Pancreas (tissue), 10 donors: ENCODE measurements around the gene SLC18A3. TPM values are rescaled to one million over a fixed set of nuclear protein-coding genes. Genes with fewer than 3 reads are reported as not detected.
A peak's percentile ranks its signal among the peaks of the same experiment; 100 is the strongest.

Source experiments
- ATAC-seq, 4 donors: fragments of 200-7000 bp; cut with Tn5 transposase; one replicate each; pipeline versions ENCODE4 v1.8.0 to v1.9.1; 2020; ENCODE audit warnings: mild to moderate bottlenecking in 4 of 4, moderate library complexity in 4 of 4
- DNase-seq, 6 donors: peaks; one replicate each; pipeline ENCODE4 v3.0.0-alpha.2; 2020
- FAIRE-seq: peaks from 2 replicates; lab custom pipeline; 2012; peaks lifted over from hg19 to GRCh38; lab: Jason Lieb, UNC
- H3K27ac ChIP-seq, 4 donors: fragments of 200-600 bp; sonication (generic); 1 replicate in 3 of 4; 2 replicates in 1 of 4; pipeline versions ENCODE4 v1.5.0 to v1.8.0; 2020
- H3K27me3 ChIP-seq, 4 donors: fragments of 200-600 bp; one replicate each; pipeline ENCODE4 v1.8.0; 2021
- H3K36me3 ChIP-seq, 3 donors: fragments of 200-600 bp; sonication (generic) in 1 of 3; one replicate each; pipeline versions ENCODE4 v1.5.0 to v1.8.0; 2020 to 2021
- H3K4me1 ChIP-seq, 3 donors: fragments of 200-600 bp; one replicate each; pipeline ENCODE4 v1.8.0; 2021
- H3K4me3 ChIP-seq, 4 donors: fragments of 200-600 bp; sonication (generic) in 2 of 4; one replicate each; pipeline versions ENCODE4 v1.5.0 to v1.8.0; 2020 to 2021
- H3K9me3 ChIP-seq, 4 donors: fragments of 200-600 bp; one replicate each; pipeline ENCODE4 v1.8.0; 2021
- WGBS, 2 donors: extraction: QIAGEN DNeasy Blood & Tissue Kit; methylation state at CpG; one replicate each; pipeline ENCODE4 v1.1.7; 2013; 5-methylcytosine and 5-hydroxymethylcytosine counted together
- intact Hi-C, 3 donors: fragments of 100-400 bp; cut with DNase I; formaldehyde crosslinking; loops; one replicate each; pipeline versions ENCODE4 v1.11.1 to v1.14.2; 2022
- polyA plus RNA-seq, 2 donors: library from polyadenylated mRNA; stranded (reverse); fragments of 200-250 nt; gene quantifications; one replicate each; pipeline ENCODE4 v1.2.3, GENCODE V29; 2013
- total RNA-seq, 6 donors: library from RNA; stranded (reverse); fragmentation: NEBNext Ultra II Directional in 4 of 6; extraction: Animal tissue kit (Norgen Biotek cat#: 25700) in 4 of 6; gene quantifications; one replicate each; pipeline versions ENCODE4 v1.2.1 to v1.2.4, GENCODE V29; 2021 to 2023
- TF ChIP-seq, protein P1 (sequence below), 4 donors: fragments of 200-600 bp; sonication (generic) in 3 of 4; IDR thresholded peaks; one replicate each; pipeline versions ENCODE4 v1.5.0 to v1.8.0; 2021; ENCODE audit warnings: antibody characterized with exemption in 4 of 4
- donor health status: healthy with polysubstance abuse.
- donor health status: DM: no; HTN: no; CAD: no; lungs with moderate emphysema.
- donor health status: DM: no; HTN: no; CAD: no.
- donor health status: control.
- donor health status: control.
- donor health status: Bipolar disorder and iron deficiency.
- donor health status: DM: yes; HTN: yes; CAD: no.
- donor health status: DM: no; HTN: no; CAD: no.
- donor health status: DM: no; HTN: no; CAD: no.
- donor health status: DM: yes; HTN: yes; CAD: no.

Gene SLC18A3
- total and polyA plus RNA-seq, 8 donors = 0.09 to 0.47 TPM; not detected in 6

- no peak for FAIRE-seq
- 51 to 53% methylated on average over 15 of the region's 15 CpGs for WGBS, 2 donors
- H3K9me3 ChIP-seq = no peaks in the 10 kb centered on the region
- no peak for ATAC-seq
- no peaks in the 10 kb centered on the region for H3K36me3 ChIP-seq
- intact Hi-C loops = no loop called here
- no peaks in the 10 kb centered on the region for H3K27me3 ChIP-seq
- TF ChIP-seq, protein P1, sequence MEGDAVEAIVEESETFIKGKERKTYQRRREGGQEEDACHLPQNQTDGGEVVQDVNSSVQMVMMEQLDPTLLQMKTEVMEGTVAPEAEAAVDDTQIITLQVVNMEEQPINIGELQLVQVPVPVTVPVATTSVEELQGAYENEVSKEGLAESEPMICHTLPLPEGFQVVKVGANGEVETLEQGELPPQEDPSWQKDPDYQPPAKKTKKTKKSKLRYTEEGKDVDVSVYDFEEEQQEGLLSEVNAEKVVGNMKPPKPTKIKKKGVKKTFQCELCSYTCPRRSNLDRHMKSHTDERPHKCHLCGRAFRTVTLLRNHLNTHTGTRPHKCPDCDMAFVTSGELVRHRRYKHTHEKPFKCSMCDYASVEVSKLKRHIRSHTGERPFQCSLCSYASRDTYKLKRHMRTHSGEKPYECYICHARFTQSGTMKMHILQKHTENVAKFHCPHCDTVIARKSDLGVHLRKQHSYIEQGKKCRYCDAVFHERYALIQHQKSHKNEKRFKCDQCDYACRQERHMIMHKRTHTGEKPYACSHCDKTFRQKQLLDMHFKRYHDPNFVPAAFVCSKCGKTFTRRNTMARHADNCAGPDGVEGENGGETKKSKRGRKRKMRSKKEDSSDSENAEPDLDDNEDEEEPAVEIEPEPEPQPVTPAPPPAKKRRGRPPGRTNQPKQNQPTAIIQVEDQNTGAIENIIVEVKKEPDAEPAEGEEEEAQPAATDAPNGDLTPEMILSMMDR (IDR thresholded peaks at IDR 0.05) = no peak
- peak in 1 of 6 donors; percentile 1 for DNase-seq
- H3K4me1 ChIP-seq = no peaks in the 10 kb centered on the region
- H3K27ac ChIP-seq = no peak overlapping the region
- H3K4me3 ChIP-seq = no peak overlapping the region
These were observed 42.5 kb downstream of the SLC18A3 start for GRCh38 chr10:49652421-49653272.

- 56 to 69% methylated on average over 11 of the region's 11 CpGs for WGBS, 2 donors
- Histone ChIP-seq H3K36me3 (no peaks in the 10 kb centered on the region), H3K4me3 (no peak overlapping the region), H3K27me3 (no peaks in the 10 kb centered on the region), H3K4me1 (no peaks in the 10 kb centered on the region), H3K9me3 (no peaks in the 10 kb centered on the region), H3K27ac (no peak overlapping the region)
- DNase-seq (peak in 1 of 6 donors; percentile 2), ATAC-seq (no peak), FAIRE-seq (no peak)
- TF ChIP-seq, protein P1 (IDR thresholded peaks at IDR 0.05) = no peak
- intact Hi-C loops = no loop called here
These were observed 43.3 kb downstream of the SLC18A3 start for GRCh38 chr10:49653273-49653929.

DNA sequence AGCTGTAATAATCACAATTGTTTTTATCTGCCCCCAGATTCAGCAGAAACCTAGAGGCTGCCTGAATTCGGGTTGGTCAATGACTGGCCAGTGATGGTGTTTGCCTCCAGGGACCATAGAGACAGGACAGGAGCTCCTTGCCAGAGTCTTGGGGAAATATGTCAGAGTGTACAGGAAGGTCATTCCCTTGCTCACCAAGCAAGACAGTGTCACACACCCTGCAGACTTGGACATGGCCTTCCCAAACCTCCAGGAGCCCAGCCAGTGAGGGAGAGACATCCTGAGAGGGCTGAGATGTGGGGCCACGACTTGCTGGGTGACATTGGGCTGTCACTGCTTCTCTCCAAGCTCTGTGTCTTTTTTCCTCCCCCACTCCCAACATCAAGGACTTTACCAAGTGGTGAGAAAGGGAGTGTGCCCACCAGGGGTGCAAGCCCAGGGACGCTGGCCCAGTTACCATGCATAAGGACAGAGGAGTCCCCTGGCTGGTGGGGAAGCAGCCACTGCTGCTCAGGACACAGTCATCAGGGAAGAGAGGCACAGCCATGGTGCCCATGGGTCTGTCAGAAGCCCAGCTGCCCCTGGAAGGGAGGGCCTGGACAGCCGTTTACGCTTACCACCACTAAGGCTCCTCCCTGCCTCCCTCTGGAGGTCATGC lies 44.1 kb downstream of the SLC18A3 start:
- Histone ChIP-seq H3K27ac (no peak overlapping the region), H3K4me3 (no peak overlapping the region), H3K9me3 (no peaks in the 10 kb centered on the region), H3K36me3 (no peaks in the 10 kb centered on the region), H3K4me1 (no peaks in the 10 kb centered on the region), H3K27me3 (no peaks in the 10 kb centered on the region)
- intact Hi-C loops = no loop called here
- WGBS, 2 donors = 32 to 41% methylated on average over 5 of the region's 5 CpGs
- ATAC-seq (no peak), DNase-seq (peak in 1 of 6 donors; percentile 0), FAIRE-seq (no peak)
- TF ChIP-seq, protein P1 (IDR thresholded peaks at IDR 0.05) = no peak

GRCh38 chr10:49655099-49655498 lies 45.0 kb downstream of the SLC18A3 start:
- TF ChIP-seq, protein P1 (IDR thresholded peaks at IDR 0.05) = no peak
- intact Hi-C loops = no loop called here
- Histone ChIP-seq H3K27me3 (no peaks in the 10 kb centered on the region), H3K27ac (no peak overlapping the region), H3K9me3 (no peaks in the 10 kb centered on the region), H3K4me1 (no peaks in the 10 kb centered on the region), H3K4me3 (no peak overlapping the region), H3K36me3 (no peaks in the 10 kb centered on the region)
- DNase-seq (peak in 1 of 6 donors; percentile 4), FAIRE-seq (no peak), ATAC-seq (no peak)
- 76 to 83% methylated on average over 18 of the region's 18 CpGs for WGBS, 2 donors
